ENCODE results near the gene ZNF304. TPM values are rescaled to one million over a fixed set of nuclear protein-coding genes. Genes with fewer than 3 reads are reported as not detected.

The ZNF304 gene
- 4.9 TPM in 2 replicates for total RNA-seq

GRCh38 chr19:57350877-57351805 lies at the start of gene ZNF304:
TSS of gene ZNF304 (plus strand) at chr19:57351271. CDS start at chr19:57351665, 394 bp downstream.

GRCh38 chr19:57320180-57321084 lies 30.6 kb upstream of the ZNF304 start, which contains the start of gene ZNF543:
TSS of gene ZNF543 (plus strand) at chr19:57320472. CDS start at chr19:57320854, 382 bp downstream.

GRCh38 chr19:57362997-57363687 lies 12.1 kb downstream of the ZNF304 start, which contains the start of the genes TRAPPC2B and ZNF547:
TSS of gene TRAPPC2B (plus strand) at chr19:57363551. CDS start at chr19:57364834, 1,283 bp downstream.
TSS of gene ZNF547 (plus strand) at chr19:57363551. CDS start at chr19:57368556, 5,005 bp downstream.

DNA sequence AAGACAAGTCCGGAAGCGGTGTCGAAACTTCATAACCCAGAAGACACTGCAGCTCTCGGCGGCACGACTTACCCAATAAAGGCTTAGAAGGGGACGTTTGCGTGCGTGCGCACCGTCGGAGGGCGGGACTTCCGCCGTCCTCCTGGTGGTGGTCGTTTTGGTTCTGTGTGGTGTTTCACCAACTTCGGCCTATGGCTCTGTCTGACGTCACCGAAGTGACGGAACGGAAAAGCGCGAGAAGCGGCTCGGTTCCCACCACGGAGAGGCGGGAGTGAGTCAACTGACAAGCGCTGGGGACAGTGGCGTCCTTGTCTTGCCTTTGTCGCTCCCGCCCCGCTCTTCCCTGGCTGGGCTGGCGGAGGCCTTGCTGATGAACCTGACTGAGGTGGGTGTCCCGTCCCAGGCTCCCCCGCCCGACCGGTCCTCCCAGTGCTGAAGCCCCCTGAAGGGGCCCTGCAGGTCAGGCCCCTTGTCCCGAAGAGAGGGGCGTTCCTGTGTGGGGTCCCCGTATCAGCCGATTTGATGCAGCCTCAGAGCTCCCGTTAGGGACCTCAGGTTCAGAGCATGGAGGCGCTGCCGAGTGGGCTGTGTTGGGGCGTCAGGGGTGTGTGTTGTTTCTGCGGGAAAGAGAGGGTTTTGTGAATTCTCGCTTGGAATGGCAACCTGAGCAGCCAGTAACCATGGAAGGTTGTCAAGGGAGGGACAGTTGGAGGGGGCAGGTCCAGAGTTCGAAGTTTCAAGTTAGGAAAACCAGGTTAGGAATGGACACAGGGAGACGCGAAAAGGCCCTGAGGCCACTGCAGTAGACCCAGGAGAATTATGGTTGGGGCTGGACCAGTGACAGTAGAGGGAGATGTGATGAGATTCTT lies 38.9 kb downstream of the ZNF304 start, which contains the start of gene ZNF548:
ZNF548 (plus strand) TSS at position 125 of the 869 bp plus-strand sequence; CDS start at position 371, 246 bp downstream.

Other genes with a start within 250 kb of the ZNF304 start
- gene USP29, start 231.3 kb upstream of the ZNF304 start, total RNA-seq: not detected in 2 replicates
- not detected in 2 replicates for gene ZIM3, start 206.1 kb upstream of the ZNF304 start, total RNA-seq
- gene DUXA, start 183.8 kb upstream of the ZNF304 start, total RNA-seq: not detected in 2 replicates
- gene ZNF264, start 159.8 kb upstream of the ZNF304 start, total RNA-seq: 8.3 and 9.8 TPM in 2 replicates
- gene AURKC, start 120.2 kb upstream of the ZNF304 start, total RNA-seq: 0.84 and 1.5 TPM in 2 replicates
- 4.5 and 5.2 TPM in 2 replicates for gene ZNF805, start 110.6 kb upstream of the ZNF304 start, total RNA-seq
- 10.3 and 13.4 TPM in 2 replicates for gene ZNF460, start 70.8 kb upstream of the ZNF304 start, total RNA-seq
- gene ZNF543, start 30.8 kb upstream of the ZNF304 start, total RNA-seq: 3.6 and 3.7 TPM in 2 replicates
- gene TRAPPC2B, start 12.3 kb downstream of the ZNF304 start, total RNA-seq: 15.3 and 16.9 TPM in 2 replicates
- 0.59 and 1.2 TPM in 2 replicates for gene ZNF547, start 12.3 kb downstream of the ZNF304 start, total RNA-seq
- gene ZNF548, start 38.6 kb downstream of the ZNF304 start, total RNA-seq: 7.1 and 9.1 TPM in 2 replicates
- gene ZNF17, start 59.9 kb downstream of the ZNF304 start, total RNA-seq: 3.4 and 4.7 TPM in 2 replicates
- 9.4 and 12.6 TPM in 2 replicates for gene ZNF749, start 84.1 kb downstream of the ZNF304 start, total RNA-seq
- 0.15 TPM in 1 of 2 replicates, not detected in the other for gene VN1R1, start 105.9 kb downstream of the ZNF304 start, total RNA-seq
- 8.2 TPM in 2 replicates for gene ZNF772, start 126.3 kb downstream of the ZNF304 start, total RNA-seq
- gene ZNF419, start 136.5 kb downstream of the ZNF304 start, total RNA-seq: 7.7 and 15.5 TPM in 2 replicates
- 11.6 and 12.4 TPM in 2 replicates for gene ZNF773, start 148.7 kb downstream of the ZNF304 start, total RNA-seq
- gene ZNF549, start 176.1 kb downstream of the ZNF304 start, total RNA-seq: 2.5 and 3.9 TPM in 2 replicates
- gene ZNF550, start 208.6 kb downstream of the ZNF304 start, total RNA-seq: 3.6 and 4.9 TPM in 2 replicates
- gene ZNF416, start 227.6 kb downstream of the ZNF304 start, total RNA-seq: 2.7 TPM in 2 replicates
- 4.2 and 4.7 TPM in 2 replicates for gene ZIK1, start 232.9 kb downstream of the ZNF304 start, total RNA-seq
- gene ZNF530, start 248.6 kb downstream of the ZNF304 start, total RNA-seq: 5.8 and 9.1 TPM in 2 replicates

Measured in bronchus fibroblast of lung (primary cell).